K562 (cell line): ENCODE measurements around the gene PARD3B. TPM values are rescaled to one million over a fixed set of nuclear protein-coding genes. Genes with fewer than 3 reads are reported as not detected.

Experiments
- CBFA2T2 ChIP-seq: fragments of 450-650 bp; conservative IDR thresholded peaks from 2 replicates; pipeline ENCODE4 v1.6.1; 2017; ENCODE audit warnings: mild to moderate bottlenecking
- CC2D1A ChIP-seq: fragments of 450-650 bp; IDR thresholded peaks from 2 replicates; pipeline ENCODE4 v1.6.1; 2017; ENCODE audit warnings: mild to moderate bottlenecking
- CREM ChIP-seq: IDR thresholded peaks from 2 replicates; pipeline ENCODE4 v1.6.1; 2014; ENCODE audit warnings: antibody characterized with exemption, low read depth
- CTBP1 ChIP-seq: fragments of 450-650 bp; IDR thresholded peaks from 2 replicates; pipeline ENCODE4 v1.6.1; 2016; ENCODE audit warnings: borderline replicate concordance
- KDM5B ChIP-seq: fragments of 200-600 bp; sonication (generic); IDR thresholded peaks from 2 replicates; pipeline ENCODE4 v1.6.1; 2012; ENCODE audit warnings: low read depth, mild to moderate bottlenecking, moderate library complexity, low read length, control low read depth, inconsistent platforms; ENCODE audit not compliant: insufficient replicate concordance
- MXI1 ChIP-seq: IDR thresholded peaks from 2 replicates; pipeline ENCODE4 v1.6.1; 2011; ENCODE audit warnings: low read depth, mild to moderate bottlenecking, improper control_type of control experiment, low read length
- PTBP1 ChIP-seq: fragments of 200-400 bp; formaldehyde crosslinking; IDR thresholded peaks from 2 replicates; pipeline ENCODE4 v1.6.1; 2017; ENCODE audit warnings: low read depth, low read length
- RUNX1 ChIP-seq: sonication (generic); IDR thresholded peaks from 2 replicates; pipeline ENCODE4 v1.6.1; 2016; ENCODE audit warnings: antibody characterized with exemption, low read depth
- STAT5B ChIP-seq: fragments of 250-450 bp; sonication (Bioruptor Pico); IDR thresholded peaks from 2 replicates; pipeline ENCODE4 v1.8.0; 2021; ENCODE audit warnings: mild to moderate bottlenecking, inconsistent platforms
- THRB ChIP-seq: fragments of 450-650 bp; formaldehyde crosslinking; conservative IDR thresholded peaks from 2 replicates; pipeline ENCODE4 v1.4.0; 2022; ENCODE audit warnings: mild to moderate bottlenecking, missing genetic modification characterization
- TRIM24 ChIP-seq, 2 experiments: fragments of 450-650 bp; IDR thresholded peaks; 2 replicates each; pipeline ENCODE4 v1.6.1; 2016
- ZBED1 ChIP-seq: IDR thresholded peaks from 2 replicates; pipeline ENCODE4 v1.6.1; 2014
- ZC3H11A ChIP-seq: IDR thresholded peaks from 2 replicates; pipeline ENCODE4 v1.6.1; 2012; ENCODE audit warnings: low read depth, low read length, improper control_type of control experiment
- ZNF778 ChIP-seq: fragments of 450-650 bp; formaldehyde crosslinking; IDR thresholded peaks from 2 replicates; pipeline ENCODE4 v1.4.0; 2020; ENCODE audit warnings: mild to moderate bottlenecking, moderate library complexity
- polyA plus RNA-seq, 8 experiments: library from polyadenylated mRNA; depleted of rRNA in 4 of 8; stranded (reverse) in 5 of 8; unstranded in 3 of 8; fragments of >200 nt; fragmentation: Nextera tagmentation in 2 of 8; fragmentation: Illumina TruSeq in 1 of 8; extraction: Ambion mirVana in 2 of 8; extraction: Trizol in 1 of 8; gene quantifications; 2 replicates each; pipeline versions ENCODE4 v1.2.1 to v1.2.3, GENCODE V29; 2011 to 2014; ENCODE audit warnings: inconsistent platforms in 1 of 8, missing spikeins in 1 of 8
- total RNA-seq, 7 experiments: library from RNA; depleted of rRNA in 6 of 7; stranded (reverse); fragments of >200 nt in 6 of 7; fragmentation: Illumina TruSeq in 2 of 7; extraction: Trizol in 2 of 7; gene quantifications; 2 replicates each; pipeline versions ENCODE4 v1.2.1 to v1.2.3, GENCODE V29; 2011 to 2021; ENCODE audit warnings: low replicate concordance in 1 of 7
- TF ChIP-seq, protein P1 (sequence below): fragments of 450-650 bp; IDR thresholded peaks from 2 replicates; pipeline ENCODE4 v1.6.1; 2017; ENCODE audit warnings: antibody characterized with exemption, mild to moderate bottlenecking
- TF ChIP-seq, protein P2 (sequence below): IDR thresholded peaks from 2 replicates; pipeline ENCODE4 v1.6.1; 2012; ENCODE audit warnings: low read depth, low read length, improper control_type of control experiment, borderline replicate concordance
- TF ChIP-seq, protein P3 (sequence below): sonication (generic); formaldehyde crosslinking; IDR thresholded peaks from 2 replicates; pipeline ENCODE4 v1.8.0; 2022; ENCODE audit warnings: mild to moderate bottlenecking, missing genetic modification reagents
- TF ChIP-seq, protein P4 (sequence below): fragments of 200-400 bp; formaldehyde crosslinking; IDR thresholded peaks from 2 replicates; pipeline ENCODE4 v1.6.1; 2017; ENCODE audit warnings: mild to moderate bottlenecking, low read depth, low read length, moderate library complexity

PARD3B gene
- total and polyA plus RNA-seq, 9 of the 15 experiments (the other 6 are each of a cell fraction or from before 2014, with no cell fraction given), result 0.15 to 3.0 (median 1.1) TPM

DNA sequence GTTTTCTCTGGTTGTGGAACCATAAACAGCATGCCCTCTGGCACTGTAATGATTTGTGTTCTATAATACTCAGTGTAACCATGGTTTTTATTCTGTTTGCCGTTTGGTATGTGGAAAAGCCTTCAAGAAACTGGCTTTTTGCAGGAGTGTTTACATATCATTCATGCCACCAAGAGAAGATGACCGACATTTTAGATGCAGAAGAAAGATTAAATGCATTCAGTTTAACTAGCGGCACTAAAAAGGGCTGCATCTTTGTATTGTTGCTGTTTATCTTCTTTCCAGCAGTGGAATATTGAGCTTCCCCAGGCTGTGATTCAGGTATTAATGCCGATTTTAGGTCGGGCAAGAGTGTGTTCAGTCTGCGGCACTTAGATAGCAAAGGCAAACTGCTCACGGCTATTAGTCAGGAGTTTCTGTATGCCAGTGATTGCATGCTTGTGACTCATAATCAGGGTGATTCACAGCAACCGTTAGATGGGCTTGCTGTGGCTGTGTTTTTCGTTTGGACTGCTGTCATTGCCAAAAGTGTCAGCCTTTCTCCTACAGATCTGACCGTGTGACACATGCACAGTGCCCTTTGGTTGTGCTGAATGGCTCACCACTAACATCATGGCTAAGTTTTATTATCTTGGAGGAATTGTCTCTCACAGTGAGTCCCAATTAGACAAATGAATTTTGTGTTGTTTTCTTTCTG is 479.7 kb downstream of the PARD3B start (continued):
- no peak for TF ChIP-seq ZNF778
- no peak for TF ChIP-seq MXI1
- TF ChIP-seq, protein P1, sequence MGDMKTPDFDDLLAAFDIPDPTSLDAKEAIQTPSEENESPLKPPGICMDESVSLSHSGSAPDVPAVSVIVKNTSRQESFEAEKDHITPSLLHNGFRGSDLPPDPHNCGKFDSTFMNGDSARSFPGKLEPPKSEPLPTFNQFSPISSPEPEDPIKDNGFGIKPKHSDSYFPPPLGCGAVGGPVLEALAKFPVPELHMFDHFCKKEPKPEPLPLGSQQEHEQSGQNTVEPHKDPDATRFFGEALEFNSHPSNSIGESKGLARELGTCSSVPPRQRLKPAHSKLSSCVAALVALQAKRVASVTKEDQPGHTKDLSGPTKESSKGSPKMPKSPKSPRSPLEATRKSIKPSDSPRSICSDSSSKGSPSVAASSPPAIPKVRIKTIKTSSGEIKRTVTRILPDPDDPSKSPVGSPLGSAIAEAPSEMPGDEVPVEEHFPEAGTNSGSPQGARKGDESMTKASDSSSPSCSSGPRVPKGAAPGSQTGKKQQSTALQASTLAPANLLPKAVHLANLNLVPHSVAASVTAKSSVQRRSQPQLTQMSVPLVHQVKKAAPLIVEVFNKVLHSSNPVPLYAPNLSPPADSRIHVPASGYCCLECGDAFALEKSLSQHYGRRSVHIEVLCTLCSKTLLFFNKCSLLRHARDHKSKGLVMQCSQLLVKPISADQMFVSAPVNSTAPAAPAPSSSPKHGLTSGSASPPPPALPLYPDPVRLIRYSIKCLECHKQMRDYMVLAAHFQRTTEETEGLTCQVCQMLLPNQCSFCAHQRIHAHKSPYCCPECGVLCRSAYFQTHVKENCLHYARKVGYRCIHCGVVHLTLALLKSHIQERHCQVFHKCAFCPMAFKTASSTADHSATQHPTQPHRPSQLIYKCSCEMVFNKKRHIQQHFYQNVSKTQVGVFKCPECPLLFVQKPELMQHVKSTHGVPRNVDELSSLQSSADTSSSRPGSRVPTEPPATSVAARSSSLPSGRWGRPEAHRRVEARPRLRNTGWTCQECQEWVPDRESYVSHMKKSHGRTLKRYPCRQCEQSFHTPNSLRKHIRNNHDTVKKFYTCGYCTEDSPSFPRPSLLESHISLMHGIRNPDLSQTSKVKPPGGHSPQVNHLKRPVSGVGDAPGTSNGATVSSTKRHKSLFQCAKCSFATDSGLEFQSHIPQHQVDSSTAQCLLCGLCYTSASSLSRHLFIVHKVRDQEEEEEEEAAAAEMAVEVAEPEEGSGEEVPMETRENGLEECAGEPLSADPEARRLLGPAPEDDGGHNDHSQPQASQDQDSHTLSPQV, result no peak
- peak; percentile 93; the same call in 1 of the 2 replicates for TF ChIP-seq CC2D1A
- peak; percentile 46; the same call in 1 of the 2 replicates for TF ChIP-seq RUNX1
- peak; percentile 92 to 96 for TF ChIP-seq TRIM24 (IDR thresholded peaks at IDR 0.05)
- TF ChIP-seq CREM, result peak; percentile 69
- TF ChIP-seq ZC3H11A, result no peak
- TF ChIP-seq, protein P2, sequence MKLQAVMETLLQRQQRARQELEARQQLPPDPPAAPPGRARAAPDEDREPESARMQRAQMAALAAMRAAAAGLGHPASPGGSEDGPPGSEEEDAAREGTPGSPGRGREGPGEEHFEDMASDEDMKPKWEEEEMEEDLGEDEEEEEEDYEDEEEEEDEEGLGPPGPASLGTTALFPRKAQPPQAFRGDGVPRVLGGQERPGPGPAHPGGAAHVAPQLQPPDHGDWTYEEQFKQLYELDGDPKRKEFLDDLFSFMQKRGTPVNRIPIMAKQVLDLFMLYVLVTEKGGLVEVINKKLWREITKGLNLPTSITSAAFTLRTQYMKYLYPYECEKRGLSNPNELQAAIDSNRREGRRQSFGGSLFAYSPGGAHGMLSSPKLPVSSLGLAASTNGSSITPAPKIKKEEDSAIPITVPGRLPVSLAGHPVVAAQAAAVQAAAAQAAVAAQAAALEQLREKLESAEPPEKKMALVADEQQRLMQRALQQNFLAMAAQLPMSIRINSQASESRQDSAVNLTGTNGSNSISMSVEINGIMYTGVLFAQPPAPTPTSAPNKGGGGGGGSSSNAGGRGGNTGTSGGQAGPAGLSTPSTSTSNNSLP, result peak; percentile 94
- no peak for TF ChIP-seq ZBED1
- no peak for TF ChIP-seq KDM5B
- TF ChIP-seq STAT5B, result no peak
- TF ChIP-seq CBFA2T2, result peak; percentile 97
- TF ChIP-seq, protein P3, sequence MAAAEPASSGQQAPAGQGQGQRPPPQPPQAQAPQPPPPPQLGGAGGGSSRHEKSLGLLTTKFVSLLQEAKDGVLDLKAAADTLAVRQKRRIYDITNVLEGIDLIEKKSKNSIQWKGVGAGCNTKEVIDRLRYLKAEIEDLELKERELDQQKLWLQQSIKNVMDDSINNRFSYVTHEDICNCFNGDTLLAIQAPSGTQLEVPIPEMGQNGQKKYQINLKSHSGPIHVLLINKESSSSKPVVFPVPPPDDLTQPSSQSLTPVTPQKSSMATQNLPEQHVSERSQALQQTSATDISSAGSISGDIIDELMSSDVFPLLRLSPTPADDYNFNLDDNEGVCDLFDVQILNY, result no peak
- TF ChIP-seq, protein P4, sequence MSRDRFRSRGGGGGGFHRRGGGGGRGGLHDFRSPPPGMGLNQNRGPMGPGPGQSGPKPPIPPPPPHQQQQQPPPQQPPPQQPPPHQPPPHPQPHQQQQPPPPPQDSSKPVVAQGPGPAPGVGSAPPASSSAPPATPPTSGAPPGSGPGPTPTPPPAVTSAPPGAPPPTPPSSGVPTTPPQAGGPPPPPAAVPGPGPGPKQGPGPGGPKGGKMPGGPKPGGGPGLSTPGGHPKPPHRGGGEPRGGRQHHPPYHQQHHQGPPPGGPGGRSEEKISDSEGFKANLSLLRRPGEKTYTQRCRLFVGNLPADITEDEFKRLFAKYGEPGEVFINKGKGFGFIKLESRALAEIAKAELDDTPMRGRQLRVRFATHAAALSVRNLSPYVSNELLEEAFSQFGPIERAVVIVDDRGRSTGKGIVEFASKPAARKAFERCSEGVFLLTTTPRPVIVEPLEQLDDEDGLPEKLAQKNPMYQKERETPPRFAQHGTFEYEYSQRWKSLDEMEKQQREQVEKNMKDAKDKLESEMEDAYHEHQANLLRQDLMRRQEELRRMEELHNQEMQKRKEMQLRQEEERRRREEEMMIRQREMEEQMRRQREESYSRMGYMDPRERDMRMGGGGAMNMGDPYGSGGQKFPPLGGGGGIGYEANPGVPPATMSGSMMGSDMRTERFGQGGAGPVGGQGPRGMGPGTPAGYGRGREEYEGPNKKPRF, result no peak
- no peak for TF ChIP-seq PTBP1
- no peak for TF ChIP-seq THRB (CRISPR knock-in tag)
- TF ChIP-seq CTBP1, result 0 out of 2 replicates have a peak, but pooled peaks have one; percentile 28
